ENCODE results near the gene ZFP62.

DNA sequence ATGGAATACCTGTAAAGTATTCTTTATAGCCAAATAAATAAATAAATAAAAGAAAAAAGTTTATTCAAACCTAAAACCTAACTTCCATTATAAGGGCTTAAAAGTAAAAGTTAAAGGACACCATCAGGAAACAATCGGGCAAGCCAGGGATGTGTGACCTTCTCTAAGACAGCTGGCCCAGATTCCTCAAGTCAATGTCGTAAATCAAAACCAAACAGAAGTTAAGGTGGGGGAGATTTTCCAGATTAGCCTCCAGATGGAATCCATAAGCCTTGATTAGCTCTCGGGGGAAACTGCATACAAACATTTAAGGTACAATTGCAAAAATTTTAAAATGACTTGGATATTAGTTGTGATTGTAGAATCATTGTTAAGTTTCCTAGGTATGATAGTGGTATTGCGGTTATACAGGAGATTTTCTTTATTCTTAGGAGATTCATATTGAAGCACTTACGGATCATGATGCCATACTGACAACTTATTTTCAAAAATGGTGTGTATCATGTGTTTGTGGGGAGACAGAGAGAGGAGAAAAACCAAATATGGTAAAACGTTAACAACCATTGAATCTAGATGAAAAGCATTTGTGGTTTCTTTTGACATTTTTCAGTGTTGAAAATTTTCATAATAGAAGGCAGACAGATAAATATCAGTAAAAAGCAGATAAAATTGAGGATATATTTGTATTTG, 37.0 kb downstream of the ZFP62 start:
- TF ChIP-seq, protein P1, sequence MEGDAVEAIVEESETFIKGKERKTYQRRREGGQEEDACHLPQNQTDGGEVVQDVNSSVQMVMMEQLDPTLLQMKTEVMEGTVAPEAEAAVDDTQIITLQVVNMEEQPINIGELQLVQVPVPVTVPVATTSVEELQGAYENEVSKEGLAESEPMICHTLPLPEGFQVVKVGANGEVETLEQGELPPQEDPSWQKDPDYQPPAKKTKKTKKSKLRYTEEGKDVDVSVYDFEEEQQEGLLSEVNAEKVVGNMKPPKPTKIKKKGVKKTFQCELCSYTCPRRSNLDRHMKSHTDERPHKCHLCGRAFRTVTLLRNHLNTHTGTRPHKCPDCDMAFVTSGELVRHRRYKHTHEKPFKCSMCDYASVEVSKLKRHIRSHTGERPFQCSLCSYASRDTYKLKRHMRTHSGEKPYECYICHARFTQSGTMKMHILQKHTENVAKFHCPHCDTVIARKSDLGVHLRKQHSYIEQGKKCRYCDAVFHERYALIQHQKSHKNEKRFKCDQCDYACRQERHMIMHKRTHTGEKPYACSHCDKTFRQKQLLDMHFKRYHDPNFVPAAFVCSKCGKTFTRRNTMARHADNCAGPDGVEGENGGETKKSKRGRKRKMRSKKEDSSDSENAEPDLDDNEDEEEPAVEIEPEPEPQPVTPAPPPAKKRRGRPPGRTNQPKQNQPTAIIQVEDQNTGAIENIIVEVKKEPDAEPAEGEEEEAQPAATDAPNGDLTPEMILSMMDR (IDR thresholded peaks at IDR 0.05; ENCODE audit: low read length): no peak
- no peak for TF ChIP-seq EZH2 (IDR thresholded peaks at IDR 0.05; ENCODE audit: borderline replicate concordance, low read length)

All from OCI-LY1 (cell line).